Activated CD4-positive, CD25-positive, alpha-beta regulatory T cell (primary cell): Measurements from ENCODE around the gene MTA2.

Source experiments
- DNase-seq, 4 experiments: peaks; one replicate each; lab custom pipeline; 2025; lab: John Stamatoyannopoulos, UW

Gene MTA2

GRCh38 chr11:62612366-62613290 lies 11.0 kb upstream of the MTA2 start, which contains the start of the genes EML3 and ROM1:
EML3 (minus strand) TSS chr11:62612775; CDS start chr11:62612457, 318 bp downstream.
ROM1 (plus strand) TSS chr11:62613257; CDS start chr11:62613282, 25 bp downstream.
- DNase-seq: peak; percentile 69 to 85 (median 78)

GRCh38 chr11:62611705-62612365 lies 10.2 kb upstream of the MTA2 start:
- peak in 1 of 4 experiments; percentile 53 for DNase-seq

DNA sequence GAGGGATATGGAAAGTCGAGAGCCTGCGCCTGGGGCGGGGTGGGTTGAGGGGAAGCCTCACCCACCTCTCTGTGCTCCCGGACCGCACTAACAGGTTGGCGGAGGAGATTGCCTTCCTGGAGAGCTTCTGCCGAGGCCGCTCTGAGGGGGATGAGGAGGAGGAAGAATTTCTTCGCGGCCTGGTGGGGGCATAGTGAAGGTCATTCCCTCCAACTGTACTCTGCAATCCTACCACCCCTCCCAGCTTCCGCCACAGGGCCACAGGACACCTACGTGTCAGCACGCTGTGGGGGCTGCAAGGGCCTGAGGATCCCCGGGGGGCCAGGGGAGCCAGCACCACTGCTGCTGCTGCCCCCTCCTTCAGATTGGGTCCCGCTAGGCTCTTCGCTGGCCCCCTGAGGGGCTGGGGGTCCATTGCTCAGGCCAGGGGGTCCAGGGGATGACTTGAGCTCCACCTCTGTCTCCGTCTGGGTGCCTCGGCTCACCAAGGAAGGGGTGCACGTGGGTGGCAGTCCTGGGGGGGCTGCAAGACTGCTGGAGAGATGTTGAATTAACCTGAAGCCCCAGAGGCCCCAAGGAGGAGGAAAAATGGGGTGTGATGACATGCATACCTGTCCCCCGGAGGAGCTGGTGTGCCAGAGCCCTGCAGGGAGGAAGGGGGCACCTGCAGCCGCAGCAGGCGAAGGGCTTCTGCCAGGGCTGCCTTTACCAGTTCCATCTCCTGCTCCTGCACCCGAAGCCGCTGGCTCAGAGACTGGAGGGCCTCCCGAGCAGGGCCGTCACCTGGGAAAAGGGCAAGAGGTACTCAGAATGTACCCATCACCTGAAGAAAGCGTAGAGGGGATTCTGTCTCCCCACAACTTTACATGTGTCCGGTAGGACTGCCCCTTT lies 9.4 kb upstream of the MTA2 start:
- no peak for DNase-seq

DNA sequence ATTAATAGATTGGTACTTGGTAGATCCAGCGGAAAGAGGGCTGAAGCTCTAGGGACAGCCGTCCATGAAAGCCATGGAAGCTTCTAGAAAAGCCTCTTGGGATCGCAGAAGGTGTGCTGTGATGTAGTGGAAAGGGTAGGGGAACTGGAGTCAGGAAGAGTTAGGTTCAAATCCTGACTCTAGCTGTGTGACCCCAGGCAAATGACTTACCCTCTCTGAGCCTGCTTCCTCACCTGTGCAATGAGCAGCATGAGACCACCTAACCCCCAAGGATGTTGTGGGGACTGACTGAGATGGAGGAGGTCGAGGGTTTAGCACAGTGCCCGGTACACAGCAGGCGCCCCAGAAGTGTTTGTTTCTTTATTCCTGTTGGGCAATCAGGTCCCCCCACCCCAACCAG lies 8.7 kb upstream of the MTA2 start:
- no peak for DNase-seq

DNA sequence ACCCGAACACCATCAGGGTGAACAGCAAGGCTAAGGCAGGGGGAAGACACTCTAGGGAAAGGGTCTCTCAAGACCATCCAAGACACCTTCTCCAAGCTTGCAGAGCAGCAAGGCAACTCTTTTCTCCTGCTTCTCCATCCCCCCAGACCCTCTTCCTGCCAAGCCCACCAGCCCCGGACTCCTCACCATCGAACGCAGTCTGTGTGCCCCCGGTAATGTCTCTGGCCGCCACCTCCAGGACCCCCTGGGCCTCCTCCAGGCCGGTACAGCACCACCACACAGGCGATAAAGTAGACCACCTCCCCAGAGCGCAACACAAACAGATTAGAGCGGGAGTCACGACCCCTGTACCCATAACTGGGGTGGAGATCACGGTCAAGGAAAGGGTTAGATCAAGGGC lies 7.1 kb upstream of the MTA2 start:
- DNase-seq: no peak

DNA sequence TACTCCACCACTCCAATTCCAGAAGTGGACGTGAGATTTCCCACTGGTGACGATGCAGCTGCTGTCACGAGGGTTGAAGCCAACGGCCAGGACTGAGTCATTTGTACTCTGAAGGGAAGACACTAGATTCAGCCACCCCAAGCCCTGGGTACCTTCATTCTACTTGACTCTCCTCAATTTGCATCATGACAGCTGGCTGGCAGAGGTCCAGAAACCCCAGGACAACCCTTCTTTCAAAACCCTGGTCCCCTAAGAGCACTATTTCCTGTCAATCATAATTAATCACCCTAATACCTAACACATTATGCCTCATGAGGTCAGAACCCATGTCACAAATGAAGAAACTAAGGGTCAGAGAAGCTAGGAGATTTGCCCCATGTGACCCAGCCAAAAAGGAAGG lies 6.0 kb upstream of the MTA2 start:
- no peak for DNase-seq

DNA sequence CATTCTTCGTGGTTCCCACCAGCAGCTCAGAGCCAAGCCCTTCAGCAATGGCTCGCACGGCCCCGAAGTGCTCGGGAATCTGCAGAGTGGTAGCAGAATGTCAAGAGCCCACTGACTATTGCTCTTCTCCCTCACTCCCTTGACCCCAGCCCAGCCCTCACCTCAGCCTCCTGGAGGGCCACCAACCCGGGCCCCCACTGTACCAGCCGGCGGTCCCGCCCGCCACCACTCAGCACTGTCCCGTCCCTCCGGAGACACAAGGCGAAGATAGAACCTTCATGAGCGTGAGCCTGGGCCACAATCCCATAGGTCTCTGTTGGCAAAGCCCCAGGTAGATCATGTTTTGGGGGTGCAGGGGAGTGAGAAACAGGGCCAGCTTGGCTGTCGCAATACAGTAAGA lies 4.2 kb upstream of the MTA2 start:
- DNase-seq: no peak

DNA sequence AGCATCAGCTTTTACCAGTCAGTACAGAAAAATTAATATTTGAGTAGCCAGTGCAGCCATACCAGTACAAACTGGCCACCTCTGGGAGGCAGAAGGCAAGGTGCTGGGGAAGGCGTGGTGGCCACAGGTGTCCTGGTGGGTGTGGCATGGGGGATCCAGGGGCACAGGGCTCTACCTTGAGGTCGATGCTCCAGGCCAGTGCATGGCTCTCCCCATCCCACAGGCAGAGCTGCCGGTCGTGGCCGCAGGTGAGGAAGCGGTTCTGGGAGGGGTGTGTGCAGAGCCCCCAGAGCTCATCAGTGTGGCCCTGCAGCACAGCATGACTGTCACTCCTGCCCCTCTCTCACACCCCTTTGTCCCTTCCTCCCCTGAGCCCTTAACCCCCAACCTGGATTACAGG lies 3.8 kb upstream of the MTA2 start:
- no peak for DNase-seq

DNA sequence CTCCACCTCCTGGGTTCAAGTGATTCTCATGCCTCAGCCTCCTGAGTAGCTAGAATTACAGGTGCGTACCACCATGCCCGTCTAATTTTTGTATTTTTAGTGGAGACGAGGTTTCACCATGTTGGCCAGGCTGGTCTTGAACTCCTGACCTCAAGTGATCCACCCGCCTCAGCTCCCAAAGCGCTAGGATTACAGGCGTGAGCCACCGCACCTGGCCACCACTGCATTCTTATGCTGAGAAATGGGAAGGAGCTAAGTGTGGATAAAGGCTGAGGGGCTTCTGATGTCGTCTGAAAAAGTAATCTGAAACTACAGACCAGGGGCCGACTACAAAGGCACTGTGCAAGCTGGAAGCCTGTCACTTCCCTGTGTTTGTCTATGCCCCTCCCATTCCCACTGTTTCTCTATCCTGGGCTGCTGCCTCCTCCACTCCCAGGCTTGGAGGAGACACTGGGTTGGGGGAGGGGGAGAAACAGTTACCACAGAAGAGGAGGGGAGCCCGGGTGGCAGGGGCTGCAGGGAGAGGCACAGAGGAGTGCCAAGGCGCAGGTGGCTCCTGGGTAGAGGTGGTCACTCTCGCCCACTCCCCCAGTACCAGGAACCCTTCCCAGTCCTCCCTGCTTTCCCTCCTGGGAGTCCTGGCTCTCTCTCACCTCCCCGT lies 2.9 kb upstream of the MTA2 start:
- DNase-seq: no peak

GRCh38 chr11:62603776-62604299 lies 2.2 kb upstream of the MTA2 start:
- DNase-seq: no peak

DNA sequence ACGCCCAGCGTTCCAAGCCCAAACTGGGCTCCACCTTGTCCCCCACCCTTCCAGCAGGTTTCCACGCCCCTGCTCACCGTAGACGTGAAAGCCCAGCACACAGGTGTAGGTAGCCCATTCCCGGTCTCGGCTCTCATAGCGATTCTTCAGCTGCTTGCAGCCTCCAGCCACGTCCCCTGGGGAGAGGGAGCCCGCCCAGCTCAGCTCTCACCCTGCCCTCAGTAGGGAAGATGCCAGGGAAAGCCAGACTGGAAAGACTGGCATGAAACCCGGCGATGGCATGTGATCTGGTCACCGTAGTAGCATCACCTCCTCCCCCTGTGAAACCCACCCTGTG lies 1.4 kb upstream of the MTA2 start:
- no peak for DNase-seq

GRCh38 chr11:62602141-62603071 lies 741 bp upstream of the MTA2 start:
- no peak for DNase-seq

DNA sequence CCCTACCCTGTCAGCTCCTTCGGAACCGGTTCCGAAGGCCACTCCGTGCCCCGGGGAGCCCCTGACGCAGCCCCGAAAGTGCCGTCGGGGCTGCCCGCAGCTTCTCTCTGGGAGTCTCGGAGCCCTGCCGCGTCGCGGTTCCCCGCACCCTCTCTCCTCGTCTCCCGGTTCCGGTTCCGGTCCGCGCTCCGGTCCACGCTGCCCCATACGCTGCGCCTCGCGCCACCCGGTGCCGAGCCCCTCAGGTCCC lies 618 bp downstream of the MTA2 start:
- DNase-seq: peak in 2 of 4 experiments; percentile 37 to 41

DNA sequence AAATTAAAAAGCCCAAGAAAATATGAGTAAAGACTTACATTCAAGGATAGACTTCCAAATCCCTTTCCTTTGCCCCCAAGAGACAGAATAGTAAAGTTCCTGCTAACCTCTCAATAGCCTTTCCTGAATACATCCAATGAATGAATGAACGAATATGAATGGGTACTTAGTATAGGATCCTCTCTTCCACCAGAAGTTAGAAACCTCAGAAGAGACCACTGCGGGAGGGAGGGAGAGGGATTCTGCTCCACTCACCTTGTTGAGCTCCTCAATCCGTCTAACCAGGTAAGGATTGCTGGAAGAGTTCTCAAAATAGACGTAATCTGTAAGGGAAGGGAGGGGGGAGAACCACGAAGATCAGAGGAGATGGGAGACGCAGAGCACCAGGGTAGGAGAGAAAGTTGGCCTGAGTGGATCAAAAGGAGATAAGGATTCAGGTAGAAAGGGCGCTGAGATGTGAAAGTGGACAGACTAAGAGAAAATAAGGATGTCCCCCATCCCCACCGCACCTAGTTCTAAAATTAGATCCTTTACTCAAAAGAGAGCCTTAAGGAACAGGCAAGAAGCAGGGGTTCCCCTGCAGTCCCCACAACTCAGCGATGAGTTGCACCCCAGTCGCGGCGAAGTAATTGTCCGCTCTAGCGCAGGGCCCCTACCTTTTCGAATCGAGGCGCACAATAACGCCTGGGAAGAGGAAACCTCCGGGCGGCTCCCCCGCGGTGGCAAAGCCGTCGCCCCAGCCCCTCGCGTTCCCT lies 1.1 kb downstream of the MTA2 start:
- DNase-seq: no peak

GRCh38 chr11:62599901-62600300 lies 1.8 kb downstream of the MTA2 start:
- no peak for DNase-seq

GRCh38 chr11:62599069-62599696 lies 2.5 kb downstream of the MTA2 start:
- peak; percentile 90 to 95 (median 92) for DNase-seq

- DNase-seq: no peak
Measured at GRCh38 chr11:62595124-62595523, 6.5 kb downstream of the MTA2 start.

GRCh38 chr11:62593434-62594044 lies 8.1 kb downstream of the MTA2 start:
- peak; percentile 26 to 64 (median 56) for DNase-seq

- DNase-seq: no peak
Measured at GRCh38 chr11:62592989-62593421, 8.7 kb downstream of the MTA2 start.
